ENCODE results near the gene CDH4. TPM values are rescaled to one million over a fixed set of nuclear protein-coding genes. Genes with fewer than 3 reads are reported as not detected.

The CDH4 gene
- total RNA-seq, 1 experiment from 2014 or later, result not detected

DNA sequence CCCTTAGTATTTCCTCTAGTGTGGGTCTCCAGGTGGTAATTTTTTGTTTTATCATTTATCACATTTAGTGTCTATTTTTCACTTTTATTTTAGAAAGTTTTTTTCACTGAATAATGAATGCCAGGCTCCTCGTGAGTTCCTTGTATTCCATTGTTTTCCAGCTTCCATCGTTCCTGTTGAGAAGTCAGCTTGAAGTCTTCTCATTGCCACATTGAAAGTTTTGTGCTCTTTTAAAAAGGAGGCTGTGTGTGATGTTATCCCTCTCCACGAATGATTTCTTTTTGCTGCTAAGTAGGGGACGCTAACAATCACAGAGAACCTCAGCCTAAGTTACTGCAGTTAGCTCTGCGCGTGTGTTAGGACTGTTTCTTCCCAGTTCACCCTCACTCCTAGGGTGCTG is 619.1 kb downstream of the CDH4 start:
- Histone ChIP-seq H2AFZ (no peak overlapping the region), H3K4me2 (no peak overlapping the region), H3K4me3 (no peak overlapping the region), H3K9me3 (ENCODE audit: insufficient read depth, low read depth) (peaks cover 3% of the 10 kb centered on the region; the same call in 1 of the 2 replicates), H4K20me1 (ENCODE audit: insufficient read depth) (no peaks in the 10 kb centered on the region; the same call in 1 of the 2 replicates), H3K79me2 (ENCODE audit: low read depth) (no peaks in the 10 kb centered on the region), H3F3A (ENCODE audit: insufficient read depth, low read depth) (no peaks in the 10 kb centered on the region), H3K36me3 (ENCODE audit: low read depth) (no peaks in the 10 kb centered on the region), H3K4me1 (replicated peaks; ENCODE audit: insufficient read depth) (no peaks in the 10 kb centered on the region), H3K27me3 (ENCODE audit: insufficient read depth, low read depth) (peaks cover 100% of the 10 kb centered on the region), H3K27ac (no peak overlapping the region), H3K9me2 (ENCODE audit: insufficient read depth) (no peaks in the 10 kb centered on the region)
- TF ChIP-seq, protein P1, sequence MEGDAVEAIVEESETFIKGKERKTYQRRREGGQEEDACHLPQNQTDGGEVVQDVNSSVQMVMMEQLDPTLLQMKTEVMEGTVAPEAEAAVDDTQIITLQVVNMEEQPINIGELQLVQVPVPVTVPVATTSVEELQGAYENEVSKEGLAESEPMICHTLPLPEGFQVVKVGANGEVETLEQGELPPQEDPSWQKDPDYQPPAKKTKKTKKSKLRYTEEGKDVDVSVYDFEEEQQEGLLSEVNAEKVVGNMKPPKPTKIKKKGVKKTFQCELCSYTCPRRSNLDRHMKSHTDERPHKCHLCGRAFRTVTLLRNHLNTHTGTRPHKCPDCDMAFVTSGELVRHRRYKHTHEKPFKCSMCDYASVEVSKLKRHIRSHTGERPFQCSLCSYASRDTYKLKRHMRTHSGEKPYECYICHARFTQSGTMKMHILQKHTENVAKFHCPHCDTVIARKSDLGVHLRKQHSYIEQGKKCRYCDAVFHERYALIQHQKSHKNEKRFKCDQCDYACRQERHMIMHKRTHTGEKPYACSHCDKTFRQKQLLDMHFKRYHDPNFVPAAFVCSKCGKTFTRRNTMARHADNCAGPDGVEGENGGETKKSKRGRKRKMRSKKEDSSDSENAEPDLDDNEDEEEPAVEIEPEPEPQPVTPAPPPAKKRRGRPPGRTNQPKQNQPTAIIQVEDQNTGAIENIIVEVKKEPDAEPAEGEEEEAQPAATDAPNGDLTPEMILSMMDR (conservative IDR thresholded peaks at IDR 0.05), result no peak
- no peak for TF ChIP-seq EZH2 (IDR thresholded peaks at IDR 0.05; ENCODE audit: low read depth)
- ChIA-PET CTCF (no interaction called here), POLR2A (ENCODE audit: unreplicated experiment) (no interaction called here)
- intact Hi-C loops (cut with micrococcal nuclease; ENCODE audit: unreplicated experiment), result no loop called here
- BruUV-seq (replicated peaks), result no TSS peak
- no peak for DNase-seq

GRCh38 chr20:61871913-61872312 is 619.9 kb downstream of the CDH4 start:
- Histone ChIP-seq H2AFZ (no peak overlapping the region), H3K36me3 (ENCODE audit: low read depth) (no peaks in the 10 kb centered on the region), H3K4me3 (no peak overlapping the region), H3K9me3 (ENCODE audit: insufficient read depth, low read depth) (peaks cover 3% of the 10 kb centered on the region; the same call in 1 of the 2 replicates), H3K4me1 (replicated peaks; ENCODE audit: insufficient read depth) (no peaks in the 10 kb centered on the region), H3K4me2 (no peak overlapping the region), H4K20me1 (ENCODE audit: insufficient read depth) (no peaks in the 10 kb centered on the region; the same call in 1 of the 2 replicates), H3K27me3 (ENCODE audit: insufficient read depth, low read depth) (peaks cover 100% of the 10 kb centered on the region), H3K79me2 (ENCODE audit: low read depth) (no peaks in the 10 kb centered on the region), H3K9me2 (ENCODE audit: insufficient read depth) (no peaks in the 10 kb centered on the region), H3F3A (ENCODE audit: insufficient read depth, low read depth) (no peaks in the 10 kb centered on the region), H3K27ac (no peak overlapping the region)
- TF ChIP-seq EZH2 (IDR thresholded peaks at IDR 0.05; ENCODE audit: low read depth), result no peak
- TF ChIP-seq, protein P1 (conservative IDR thresholded peaks at IDR 0.05), result no peak
- intact Hi-C loops (cut with micrococcal nuclease; ENCODE audit: unreplicated experiment), result no loop called here
- ChIA-PET POLR2A (ENCODE audit: unreplicated experiment) (no interaction called here), CTCF (no interaction called here)
- DNase-seq, result no peak
- no TSS peak for BruUV-seq (replicated peaks)

- Histone ChIP-seq H3K4me2 (no peak overlapping the region), H2AFZ (no peak overlapping the region), H4K20me1 (ENCODE audit: insufficient read depth) (no peaks in the 10 kb centered on the region; the same call in 1 of the 2 replicates), H3K36me3 (ENCODE audit: low read depth) (no peaks in the 10 kb centered on the region), H3K27me3 (ENCODE audit: insufficient read depth, low read depth) (peaks cover 100% of the 10 kb centered on the region), H3F3A (ENCODE audit: insufficient read depth, low read depth) (no peaks in the 10 kb centered on the region), H3K9me3 (ENCODE audit: insufficient read depth, low read depth) (peaks cover 3% of the 10 kb centered on the region; the same call in 1 of the 2 replicates), H3K27ac (no peak overlapping the region), H3K9me2 (ENCODE audit: insufficient read depth) (no peaks in the 10 kb centered on the region), H3K79me2 (ENCODE audit: low read depth) (no peaks in the 10 kb centered on the region), H3K4me3 (no peak overlapping the region), H3K4me1 (replicated peaks; ENCODE audit: insufficient read depth) (no peaks in the 10 kb centered on the region)
- intact Hi-C loops (cut with micrococcal nuclease; ENCODE audit: unreplicated experiment), result no loop called here
- POLR2A ChIA-PET (ENCODE audit: unreplicated experiment), result no interaction called here
- CTCF ChIA-PET, result no interaction called here
- no TSS peak for BruUV-seq (replicated peaks)
- DNase-seq, result no peak
- no peak for TF ChIP-seq EZH2 (IDR thresholded peaks at IDR 0.05; ENCODE audit: low read depth)
- TF ChIP-seq, protein P1 (conservative IDR thresholded peaks at IDR 0.05), result no peak
Measured at GRCh38 chr20:61872371-61872900, 620.4 kb downstream of the CDH4 start.
